Raji (cell line): ENCODE results near the gene FREM1.

Source experiments
- POLR2A ChIP-seq: IDR thresholded peaks from 2 replicates; pipeline ENCODE4 v1.6.1; 2011; ENCODE audit warnings: low read depth, low read length, control low read depth; ENCODE audit not compliant: insufficient read depth

The FREM1 gene

GRCh38 chr9:14822666-14823065, 87.6 kb downstream of the FREM1 start:
- no peak for TF ChIP-seq POLR2A

GRCh38 chr9:14819183-14819582, 91.0 kb downstream of the FREM1 start:
- TF ChIP-seq POLR2A, result no peak

- no peak for TF ChIP-seq POLR2A
Measured at GRCh38 chr9:14814249-14814628, 96.0 kb downstream of the FREM1 start.

GRCh38 chr9:14813336-14814248, 96.6 kb downstream of the FREM1 start:
- no peak for TF ChIP-seq POLR2A

GRCh38 chr9:14812806-14813205, 97.4 kb downstream of the FREM1 start:
- TF ChIP-seq POLR2A, result no peak

- TF ChIP-seq POLR2A, result no peak
Measured at GRCh38 chr9:14811844-14812243, 98.4 kb downstream of the FREM1 start.

GRCh38 chr9:14806941-14807520, 103.2 kb downstream of the FREM1 start:
- TF ChIP-seq POLR2A, result no peak

GRCh38 chr9:14799030-14799429, 111.2 kb downstream of the FREM1 start:
- TF ChIP-seq POLR2A, result no peak

GRCh38 chr9:14797435-14797834, 112.8 kb downstream of the FREM1 start:
- TF ChIP-seq POLR2A, result no peak

- TF ChIP-seq POLR2A, result no peak
Measured at GRCh38 chr9:14793389-14793788, 116.8 kb downstream of the FREM1 start.

GRCh38 chr9:14790628-14791027, 119.6 kb downstream of the FREM1 start:
- TF ChIP-seq POLR2A, result no peak

GRCh38 chr9:14788846-14789245, 121.4 kb downstream of the FREM1 start:
- no peak for TF ChIP-seq POLR2A

- no peak for TF ChIP-seq POLR2A
Measured at GRCh38 chr9:14783358-14783757, 126.9 kb downstream of the FREM1 start.

- TF ChIP-seq POLR2A, result no peak
Measured at GRCh38 chr9:14782286-14783051, 127.8 kb downstream of the FREM1 start.

- TF ChIP-seq POLR2A, result no peak
Measured at GRCh38 chr9:14780693-14781092, 129.5 kb downstream of the FREM1 start.

- TF ChIP-seq POLR2A, result no peak
Measured at GRCh38 chr9:14780251-14780650, 130.0 kb downstream of the FREM1 start.
